GM12878 (cell line): ENCODE results near the gene BBX. TPM values are rescaled to one million over a fixed set of nuclear protein-coding genes. Genes with fewer than 3 reads are reported as not detected.
A peak's percentile ranks its signal among the peaks of the same experiment; 100 is the strongest.

Source experiments
- ATF7 ChIP-seq: fragments of 450-650 bp; IDR thresholded peaks from 2 replicates; pipeline ENCODE4 v1.6.1; 2016; ENCODE audit warnings: low read depth, mild to moderate bottlenecking
- ELK1 ChIP-seq: IDR thresholded peaks from 2 replicates; pipeline ENCODE4 v1.6.1; 2012; ENCODE audit warnings: low read depth, low read length, improper control_type of control experiment
- EP300 ChIP-seq, 2 experiments: fragments of 150-350 bp in 1 of 2; IDR thresholded peaks; 2 replicates each; pipeline ENCODE4 v1.6.1; 2011 to 2012; ENCODE audit warnings: low read depth in 2 of 2, low read length in 2 of 2, borderline replicate concordance in 1 of 2, improper control_type of control experiment in 1 of 2, inconsistent platforms in 1 of 2; ENCODE audit not compliant: control insufficient read depth in 1 of 2
- HDAC6 ChIP-seq: fragments of 200-600 bp; sonication (generic); IDR thresholded peaks from one replicate; pipeline ENCODE4 v1.8.0; 2017; ENCODE audit warnings: antibody characterized with exemption; ENCODE audit not compliant: unreplicated experiment
- IKZF1 ChIP-seq: fragments of 450-650 bp; conservative IDR thresholded peaks from 2 replicates; pipeline ENCODE4 v1.6.1; 2017; ENCODE audit warnings: antibody characterized with exemption, mild to moderate bottlenecking
- NBN ChIP-seq: fragments of 450-650 bp; IDR thresholded peaks from 2 replicates; pipeline ENCODE4 v1.6.1; 2016
- SUPT20H ChIP-seq: IDR thresholded peaks from 2 replicates; pipeline ENCODE4 v1.6.1; 2011; ENCODE audit warnings: low read depth, mild to moderate bottlenecking, low read length, moderate library complexity, borderline replicate concordance; ENCODE audit not compliant: control insufficient read depth
- ZBTB4 ChIP-seq: fragments of 450-650 bp; formaldehyde crosslinking; IDR thresholded peaks from 2 replicates; pipeline ENCODE4 v1.4.0; 2022; ENCODE audit warnings: mild to moderate bottlenecking, moderate library complexity
- ZNF274 ChIP-seq: IDR thresholded peaks from one replicate; pipeline ENCODE4 v1.8.0; 2011; ENCODE audit not compliant: insufficient read length, insufficient read depth
- ZNF592 ChIP-seq: fragments of 450-650 bp; IDR thresholded peaks from 2 replicates; pipeline ENCODE4 v1.6.1; 2017; ENCODE audit warnings: mild to moderate bottlenecking, moderate library complexity
- ZSCAN29 ChIP-seq: fragments of 450-650 bp; IDR thresholded peaks from 2 replicates; pipeline ENCODE4 v1.6.1; 2017; ENCODE audit warnings: mild to moderate bottlenecking, moderate library complexity
- polyA plus RNA-seq, 11 experiments: library from polyadenylated mRNA; depleted of rRNA in 4 of 11; unstranded in 6 of 11; stranded (reverse) in 5 of 11; fragments of >200 nt; fragmentation: Nextera tagmentation in 4 of 11; fragmentation: Illumina TruSeq in 1 of 11; extraction: Ambion mirVana in 4 of 11; extraction: Trizol in 1 of 11; gene quantifications; 1 replicate in 1 of 11; 2 replicates in 10 of 11; pipeline versions ENCODE4 v1.2.1 to v1.2.3, GENCODE V29; 2011 to 2016; ENCODE audit warnings: inconsistent platforms in 2 of 11, missing spikeins in 2 of 11, low read depth in 1 of 11
- total RNA-seq, 4 experiments: library from RNA; depleted of rRNA in 3 of 4; stranded (reverse); fragments of >200 nt in 3 of 4; fragmentation: Illumina TruSeq in 1 of 4; extraction: Trizol in 1 of 4; gene quantifications; 2 replicates each; pipeline versions ENCODE4 v1.2.1 to v1.2.3, GENCODE V29; 2013 to 2021

Gene BBX
- total and polyA plus RNA-seq, 10 of the 15 experiments (the other 5 are each of a cell fraction or from before 2014, with no cell fraction given): 13.3 to 38.5 (median 32.0) TPM

GRCh38 chr3:107633327-107634098 lies 110.8 kb downstream of the BBX start (continued):
- TF ChIP-seq ZNF592 (no peak), IKZF1 (0 out of 2 replicates have a peak, but pooled peaks have one; percentile 46), EP300 (IDR thresholded peaks at IDR 0.05; ENCODE audit: borderline replicate concordance in 1 of 2, control insufficient read depth in 1 of 2, low read depth in 2 of 2, low read length in 2 of 2) (peak; percentile 63 to 77), ATF7 (peak; percentile 54), NBN (0 out of 2 replicates have a peak, but pooled peaks have one; percentile 23), ZBTB4 (CRISPR knock-in tag) (no peak), HDAC6 (no peak), SUPT20H (no peak), ELK1 (peak; percentile 96), ZNF274 (no peak), ZSCAN29 (no peak)
